Cardiac atrium fibroblast (primary cell): Measurements from ENCODE around the gene SV2B. TPM values are rescaled to one million over a fixed set of nuclear protein-coding genes. Genes with fewer than 3 reads are reported as not detected.

ENCODE experiments used
- total RNA-seq: library from RNA; depleted of rRNA; stranded (reverse); fragments of >200 nt; gene quantifications from 2 replicates; pipeline ENCODE4 v1.2.3, GENCODE V29; 2015

The SV2B gene
- total RNA-seq, result 0.16 TPM in 1 of 2 replicates, not detected in the other

GRCh38 chr15:91099995-91100813, at the start of gene SV2B:
TSS of gene SV2B (plus strand) at chr15:91100257. CDS start at chr15:91226264, 126,007 bp downstream.

Other genes with a start within 250 kb of the SV2B start
- gene FURIN, start 231.7 kb upstream of the SV2B start, total RNA-seq, result 50.2 and 70.3 TPM in 2 replicates
- 7.5 and 15.0 TPM in 2 replicates for gene FES, start 215.8 kb upstream of the SV2B start, total RNA-seq
- gene MAN2A2, start 197.0 kb upstream of the SV2B start, total RNA-seq, result 8.1 and 20.1 TPM in 2 replicates
- 7.8 and 14.6 TPM in 2 replicates for gene HDDC3, start 167.7 kb upstream of the SV2B start, total RNA-seq
- 27.8 and 45.8 TPM in 2 replicates for gene UNC45A, start 165.0 kb upstream of the SV2B start, total RNA-seq
- gene RCCD1, start 145.4 kb upstream of the SV2B start, total RNA-seq, result 7.0 and 11.7 TPM in 2 replicates
- gene PRC1, start 105.7 kb upstream of the SV2B start, total RNA-seq, result 33.8 and 37.9 TPM in 2 replicates
- 8.1 and 8.7 TPM in 2 replicates for gene VPS33B, start 77.7 kb upstream of the SV2B start, total RNA-seq